Measurements from ENCODE around the gene GAREM1.

DNA sequence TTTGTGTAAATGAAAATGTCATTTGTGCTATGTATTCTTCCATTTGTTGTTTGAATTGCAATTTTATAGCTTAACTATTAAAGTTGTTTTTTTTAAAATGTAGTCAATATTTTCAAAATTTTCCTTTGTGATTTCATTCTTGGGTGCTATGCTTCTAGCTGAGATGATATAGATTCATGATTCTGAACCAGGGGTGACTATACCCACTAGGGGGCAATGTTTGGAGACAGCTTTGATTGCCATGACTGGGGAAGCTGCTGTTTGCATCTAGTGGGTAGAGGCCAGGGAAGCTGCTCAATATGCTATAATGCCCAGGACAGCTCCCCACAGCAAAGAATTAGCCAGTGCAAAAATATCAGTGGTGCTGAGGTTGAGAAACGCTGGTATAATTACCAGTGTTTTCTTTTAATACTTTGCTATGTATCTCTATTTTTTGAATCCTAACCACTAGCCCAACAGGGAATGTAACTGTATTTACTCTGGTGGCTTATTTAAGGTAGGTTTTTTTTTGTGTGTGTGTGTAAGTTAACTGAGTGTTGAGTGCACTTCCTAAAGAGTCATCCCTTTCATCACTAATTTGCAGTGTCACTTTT lies 181.1 kb downstream of the GAREM1 start:
- TF ChIP-seq, protein P1, sequence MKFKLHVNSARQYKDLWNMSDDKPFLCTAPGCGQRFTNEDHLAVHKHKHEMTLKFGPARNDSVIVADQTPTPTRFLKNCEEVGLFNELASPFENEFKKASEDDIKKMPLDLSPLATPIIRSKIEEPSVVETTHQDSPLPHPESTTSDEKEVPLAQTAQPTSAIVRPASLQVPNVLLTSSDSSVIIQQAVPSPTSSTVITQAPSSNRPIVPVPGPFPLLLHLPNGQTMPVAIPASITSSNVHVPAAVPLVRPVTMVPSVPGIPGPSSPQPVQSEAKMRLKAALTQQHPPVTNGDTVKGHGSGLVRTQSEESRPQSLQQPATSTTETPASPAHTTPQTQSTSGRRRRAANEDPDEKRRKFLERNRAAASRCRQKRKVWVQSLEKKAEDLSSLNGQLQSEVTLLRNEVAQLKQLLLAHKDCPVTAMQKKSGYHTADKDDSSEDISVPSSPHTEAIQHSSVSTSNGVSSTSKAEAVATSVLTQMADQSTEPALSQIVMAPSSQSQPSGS (CRISPR knock-in tag; IDR thresholded peaks at IDR 0.05; ENCODE audit: borderline replicate concordance, low read depth) = no peak
- no peak for TF ChIP-seq JUN (CRISPR knock-in tag; IDR thresholded peaks at IDR 0.05)
- TF ChIP-seq, protein P2, sequence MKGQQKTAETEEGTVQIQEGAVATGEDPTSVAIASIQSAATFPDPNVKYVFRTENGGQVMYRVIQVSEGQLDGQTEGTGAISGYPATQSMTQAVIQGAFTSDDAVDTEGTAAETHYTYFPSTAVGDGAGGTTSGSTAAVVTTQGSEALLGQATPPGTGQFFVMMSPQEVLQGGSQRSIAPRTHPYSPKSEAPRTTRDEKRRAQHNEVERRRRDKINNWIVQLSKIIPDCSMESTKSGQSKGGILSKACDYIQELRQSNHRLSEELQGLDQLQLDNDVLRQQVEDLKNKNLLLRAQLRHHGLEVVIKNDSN (CRISPR knock-in tag; IDR thresholded peaks at IDR 0.05) = no peak
- TF ChIP-seq ZNF138 (CRISPR knock-in tag; conservative IDR thresholded peaks at IDR 0.05) = no peak
- TF ChIP-seq, protein P3, sequence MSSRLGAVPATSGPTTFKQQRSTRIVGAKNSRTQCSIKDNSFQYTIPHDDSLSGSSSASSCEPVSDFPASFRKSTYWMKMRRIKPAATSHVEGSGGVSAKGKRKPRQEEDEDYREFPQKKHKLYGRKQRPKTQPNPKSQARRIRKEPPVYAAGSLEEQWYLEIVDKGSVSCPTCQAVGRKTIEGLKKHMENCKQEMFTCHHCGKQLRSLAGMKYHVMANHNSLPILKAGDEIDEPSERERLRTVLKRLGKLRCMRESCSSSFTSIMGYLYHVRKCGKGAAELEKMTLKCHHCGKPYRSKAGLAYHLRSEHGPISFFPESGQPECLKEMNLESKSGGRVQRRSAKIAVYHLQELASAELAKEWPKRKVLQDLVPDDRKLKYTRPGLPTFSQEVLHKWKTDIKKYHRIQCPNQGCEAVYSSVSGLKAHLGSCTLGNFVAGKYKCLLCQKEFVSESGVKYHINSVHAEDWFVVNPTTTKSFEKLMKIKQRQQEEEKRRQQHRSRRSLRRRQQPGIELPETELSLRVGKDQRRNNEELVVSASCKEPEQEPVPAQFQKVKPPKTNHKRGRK (CRISPR knock-in tag; IDR thresholded peaks at IDR 0.05; ENCODE audit: borderline replicate concordance) = no peak
- TF ChIP-seq, protein P4, sequence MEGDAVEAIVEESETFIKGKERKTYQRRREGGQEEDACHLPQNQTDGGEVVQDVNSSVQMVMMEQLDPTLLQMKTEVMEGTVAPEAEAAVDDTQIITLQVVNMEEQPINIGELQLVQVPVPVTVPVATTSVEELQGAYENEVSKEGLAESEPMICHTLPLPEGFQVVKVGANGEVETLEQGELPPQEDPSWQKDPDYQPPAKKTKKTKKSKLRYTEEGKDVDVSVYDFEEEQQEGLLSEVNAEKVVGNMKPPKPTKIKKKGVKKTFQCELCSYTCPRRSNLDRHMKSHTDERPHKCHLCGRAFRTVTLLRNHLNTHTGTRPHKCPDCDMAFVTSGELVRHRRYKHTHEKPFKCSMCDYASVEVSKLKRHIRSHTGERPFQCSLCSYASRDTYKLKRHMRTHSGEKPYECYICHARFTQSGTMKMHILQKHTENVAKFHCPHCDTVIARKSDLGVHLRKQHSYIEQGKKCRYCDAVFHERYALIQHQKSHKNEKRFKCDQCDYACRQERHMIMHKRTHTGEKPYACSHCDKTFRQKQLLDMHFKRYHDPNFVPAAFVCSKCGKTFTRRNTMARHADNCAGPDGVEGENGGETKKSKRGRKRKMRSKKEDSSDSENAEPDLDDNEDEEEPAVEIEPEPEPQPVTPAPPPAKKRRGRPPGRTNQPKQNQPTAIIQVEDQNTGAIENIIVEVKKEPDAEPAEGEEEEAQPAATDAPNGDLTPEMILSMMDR (IDR thresholded peaks at IDR 0.05) = peak; percentile 49; the same call in 1 of the 2 replicates
- TF ChIP-seq GABPB1 (CRISPR knock-in tag; IDR thresholded peaks at IDR 0.05) = no peak
- TF ChIP-seq NFYB (CRISPR knock-in tag; conservative IDR thresholded peaks at IDR 0.05; ENCODE audit: low read depth) = no peak
- TF ChIP-seq SMAD3 (CRISPR knock-in tag; IDR thresholded peaks at IDR 0.05; ENCODE audit: borderline replicate concordance) = no peak
- no peak for TF ChIP-seq ATF6 (CRISPR knock-in tag; IDR thresholded peaks at IDR 0.05)
- TF ChIP-seq, protein P5, sequence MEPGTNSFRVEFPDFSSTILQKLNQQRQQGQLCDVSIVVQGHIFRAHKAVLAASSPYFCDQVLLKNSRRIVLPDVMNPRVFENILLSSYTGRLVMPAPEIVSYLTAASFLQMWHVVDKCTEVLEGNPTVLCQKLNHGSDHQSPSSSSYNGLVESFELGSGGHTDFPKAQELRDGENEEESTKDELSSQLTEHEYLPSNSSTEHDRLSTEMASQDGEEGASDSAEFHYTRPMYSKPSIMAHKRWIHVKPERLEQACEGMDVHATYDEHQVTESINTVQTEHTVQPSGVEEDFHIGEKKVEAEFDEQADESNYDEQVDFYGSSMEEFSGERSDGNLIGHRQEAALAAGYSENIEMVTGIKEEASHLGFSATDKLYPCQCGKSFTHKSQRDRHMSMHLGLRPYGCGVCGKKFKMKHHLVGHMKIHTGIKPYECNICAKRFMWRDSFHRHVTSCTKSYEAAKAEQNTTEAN (CRISPR knock-in tag; IDR thresholded peaks at IDR 0.05) = no peak
- no peak for TF ChIP-seq ATF1 (CRISPR knock-in tag; IDR thresholded peaks at IDR 0.05)
- TF ChIP-seq, protein P6, sequence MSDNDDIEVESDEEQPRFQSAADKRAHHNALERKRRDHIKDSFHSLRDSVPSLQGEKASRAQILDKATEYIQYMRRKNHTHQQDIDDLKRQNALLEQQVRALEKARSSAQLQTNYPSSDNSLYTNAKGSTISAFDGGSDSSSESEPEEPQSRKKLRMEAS (CRISPR knock-in tag; IDR thresholded peaks at IDR 0.05) = no peak
